ENCODE data around the gene PRDM2.
A peak's percentile ranks its signal among the peaks of the same experiment; 100 is the strongest.
"Not testable (repeated sequence)": the region's sequence is repeated elsewhere in the genome, so short reads cannot be mapped to it uniquely, and the experiment has no call there.

The PRDM2 gene

DNA sequence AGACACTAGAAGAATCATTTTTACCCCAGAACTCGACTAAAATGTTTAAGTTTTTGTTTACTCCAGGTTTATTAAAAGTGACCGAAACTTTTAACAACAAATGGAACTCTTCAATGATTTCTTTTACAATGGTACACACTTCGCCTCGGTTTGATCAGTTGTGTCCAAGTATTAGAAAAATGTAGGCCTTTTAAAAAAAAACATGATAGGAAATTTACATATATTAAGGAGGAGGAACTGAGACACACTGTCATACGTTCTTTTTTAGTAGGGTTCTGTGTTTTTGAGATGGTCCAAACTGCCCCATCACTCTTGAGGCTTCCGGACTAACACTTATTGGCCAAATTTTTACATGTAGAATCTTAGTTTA lies 1.3 kb downstream of the PRDM2 start:
- no peak for DNase-seq

DNA sequence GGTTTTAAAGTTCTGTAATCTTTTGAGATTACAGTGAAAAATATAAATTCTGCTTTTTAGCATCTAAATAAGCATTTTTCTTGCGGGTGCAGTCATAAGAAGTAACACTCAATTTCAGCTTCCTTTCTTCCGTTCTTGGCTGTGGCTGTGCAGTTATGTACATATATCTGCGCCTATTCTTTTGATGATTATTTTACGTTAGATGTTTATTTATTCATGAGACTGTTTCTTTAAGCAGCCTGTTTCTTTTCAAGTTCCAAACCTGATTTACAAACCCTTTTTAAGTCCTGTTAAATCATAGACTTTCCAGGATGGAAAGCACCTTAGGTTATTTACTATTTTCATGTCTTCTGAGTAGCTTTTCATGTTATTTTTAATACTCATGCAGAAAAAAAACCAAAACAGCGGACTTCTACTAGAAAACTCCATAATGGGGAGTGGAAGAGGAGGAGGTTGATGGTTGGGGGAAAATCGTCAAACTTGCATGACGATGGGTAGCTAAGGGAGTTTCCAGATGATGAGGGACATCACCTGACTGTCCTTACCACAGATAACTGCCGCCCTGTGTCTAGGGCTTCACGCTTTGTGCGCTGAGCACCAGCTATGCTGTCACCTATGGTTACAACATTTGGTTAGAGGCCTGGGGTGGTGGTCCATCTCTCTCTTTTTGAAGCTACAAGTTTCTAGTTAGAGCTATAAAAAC lies 2.6 kb downstream of the PRDM2 start:
- DNase-seq, result no peak

DNA sequence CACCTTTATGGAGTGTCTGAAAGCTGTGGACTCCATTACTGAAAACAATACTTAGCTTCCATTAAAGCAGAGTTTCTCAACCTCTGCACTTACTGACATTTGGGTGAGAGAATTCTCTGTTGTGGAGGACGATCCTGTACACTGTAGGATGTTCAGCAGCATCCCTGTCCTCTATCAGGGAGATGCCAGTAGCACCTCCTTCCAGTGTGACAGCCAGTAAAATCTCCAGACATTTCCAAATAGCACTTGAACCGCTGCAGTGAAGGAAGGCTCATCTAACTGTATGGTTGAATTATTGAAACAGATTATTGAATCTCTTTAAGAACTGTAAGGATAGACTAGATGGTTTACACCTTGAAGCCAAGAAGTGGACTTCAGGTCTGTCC lies 3.1 kb downstream of the PRDM2 start:
- no peak for DNase-seq

DNA sequence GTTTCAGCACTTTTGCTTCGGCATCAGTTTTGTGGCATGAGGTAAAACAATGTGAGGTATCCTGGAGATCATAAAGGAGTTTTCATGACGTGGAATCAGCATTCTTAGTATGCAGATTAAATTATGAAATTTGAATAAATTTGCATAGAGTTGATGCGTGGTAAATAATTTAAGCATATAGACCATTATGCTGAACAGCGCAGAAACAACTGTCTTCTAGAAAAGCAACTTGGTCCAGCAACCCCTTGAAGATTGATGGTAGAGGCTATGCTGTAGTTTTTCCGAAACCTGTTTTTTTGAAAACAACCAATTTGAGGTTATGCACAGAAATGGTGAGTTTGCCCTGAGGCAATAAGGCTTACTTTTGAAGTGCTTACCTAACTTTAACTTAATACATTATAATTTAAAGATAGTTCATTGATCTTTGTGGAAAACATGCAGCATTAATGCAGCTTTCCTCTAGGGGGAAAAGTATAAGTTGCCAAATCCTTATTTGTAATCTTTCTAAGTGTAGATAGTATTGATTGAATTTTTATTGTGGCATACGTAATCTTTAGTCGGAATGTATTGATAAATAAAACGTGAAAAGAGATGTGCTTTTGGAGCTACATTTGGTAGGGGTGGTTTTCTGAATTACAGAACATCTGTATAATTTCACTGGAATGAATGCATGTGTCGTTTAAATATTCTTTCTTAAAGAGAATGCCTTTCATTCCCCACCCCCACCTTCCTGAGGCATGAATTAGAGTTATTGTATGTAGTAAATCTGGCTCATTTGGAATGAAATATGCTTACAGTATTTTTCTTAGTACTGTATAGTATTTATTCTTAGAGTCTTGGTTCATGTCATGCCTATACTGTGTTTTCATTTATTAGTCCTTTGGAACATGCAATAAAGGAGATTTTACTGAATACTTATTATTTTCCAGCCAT lies 3.8 kb downstream of the PRDM2 start:
- DNase-seq, result no peak

DNA sequence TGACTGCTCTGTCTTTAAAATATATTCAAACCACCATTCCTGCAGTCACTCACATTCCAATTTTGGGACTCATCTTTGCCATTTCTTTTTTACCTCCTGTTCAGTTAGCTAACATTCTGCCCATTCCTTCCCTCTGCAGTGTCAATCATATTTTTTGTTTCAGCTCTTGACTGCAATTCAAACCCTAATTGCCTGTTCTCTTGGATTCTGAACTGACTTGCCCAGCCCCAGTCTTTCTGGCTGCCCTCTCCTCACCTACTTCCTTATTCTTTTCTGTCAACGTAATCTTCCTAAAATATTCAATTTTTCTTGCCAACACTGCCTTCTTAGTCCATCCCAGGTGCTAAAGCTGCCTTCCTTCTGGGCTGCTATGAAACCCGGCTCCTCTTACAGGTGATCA lies 6.1 kb downstream of the PRDM2 start:
- DNase-seq, result no peak

DNA sequence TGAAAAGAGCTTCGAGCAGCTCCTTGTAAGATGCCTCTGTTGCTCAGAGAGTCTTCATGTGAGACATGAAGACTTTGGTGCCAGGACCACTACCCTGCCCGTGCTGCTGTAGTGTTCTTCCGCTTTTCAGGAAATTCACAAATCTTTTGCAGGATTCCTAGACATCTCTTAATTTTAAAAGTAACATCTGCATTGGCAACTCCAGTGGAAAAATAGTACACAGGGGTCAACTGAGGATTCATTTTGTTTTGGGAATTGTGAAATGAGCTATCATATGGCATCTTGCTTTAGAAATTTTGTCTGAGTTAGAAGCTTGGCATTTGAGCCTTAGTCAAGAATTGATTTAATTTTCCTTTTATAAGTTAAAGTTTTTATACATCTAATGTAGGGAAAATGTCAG lies 7.2 kb downstream of the PRDM2 start:
- no peak for DNase-seq

GRCh38 chr1:13708380-13708982 lies 8.5 kb downstream of the PRDM2 start:
- DNase-seq, result no peak

- DNase-seq, result no peak
These were observed 10.1 kb downstream of the PRDM2 start for GRCh38 chr1:13710086-13710485.

DNA sequence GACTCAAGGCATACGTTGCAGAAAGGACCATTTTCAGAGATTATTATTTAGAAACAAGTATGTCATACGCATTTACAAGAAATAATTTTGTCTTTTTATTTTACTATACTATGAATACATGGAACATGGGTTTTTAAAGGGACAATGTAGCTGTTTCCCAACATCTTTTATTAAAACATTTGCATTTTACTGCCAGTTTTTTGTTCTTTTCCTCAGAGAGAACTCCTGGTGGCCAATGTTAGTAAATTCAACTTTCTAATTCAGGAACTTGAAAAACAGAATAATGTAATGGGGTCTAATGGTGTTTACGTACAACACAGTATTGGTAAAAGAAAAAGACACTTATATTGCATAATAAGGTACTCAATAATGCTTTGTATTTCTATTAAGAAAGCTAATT lies 14.9 kb downstream of the PRDM2 start:
- no peak for DNase-seq

DNA sequence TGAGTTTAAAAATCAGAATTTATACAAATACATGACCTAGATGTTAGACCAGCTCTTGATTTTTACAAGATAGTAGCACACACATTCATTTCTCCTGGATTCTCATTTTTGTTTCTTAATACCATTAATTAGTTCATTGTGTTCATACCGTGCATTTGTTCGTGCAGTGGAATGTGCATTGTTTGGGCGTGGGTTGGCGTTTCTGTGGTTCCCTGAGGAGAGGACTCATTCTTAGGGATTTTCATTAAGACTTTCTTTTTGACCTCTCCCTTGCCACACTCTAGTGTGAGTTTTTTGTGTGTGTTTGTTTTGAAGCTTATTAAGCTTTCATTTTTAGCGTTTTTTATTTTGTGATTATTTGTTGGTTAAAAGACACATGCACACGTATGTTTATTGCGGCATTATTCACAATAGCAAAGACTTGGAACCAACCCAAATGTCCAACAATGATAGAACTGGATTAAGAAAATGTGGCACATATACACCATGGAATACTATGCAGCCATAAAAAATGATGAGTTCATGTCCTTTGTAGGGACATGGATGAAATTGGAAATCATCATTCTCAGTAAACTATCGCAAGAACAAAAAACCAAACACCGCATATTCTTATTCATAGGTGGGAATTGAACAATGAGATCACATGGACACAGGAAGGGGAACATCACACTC lies 15.8 kb downstream of the PRDM2 start:
- not testable (repeated sequence) for DNase-seq

- DNase-seq, result no peak
These were observed 22.9 kb downstream of the PRDM2 start for GRCh38 chr1:13722808-13723360.

- DNase-seq, result no peak
These were observed 23.8 kb downstream of the PRDM2 start for GRCh38 chr1:13723810-13724209.

DNA sequence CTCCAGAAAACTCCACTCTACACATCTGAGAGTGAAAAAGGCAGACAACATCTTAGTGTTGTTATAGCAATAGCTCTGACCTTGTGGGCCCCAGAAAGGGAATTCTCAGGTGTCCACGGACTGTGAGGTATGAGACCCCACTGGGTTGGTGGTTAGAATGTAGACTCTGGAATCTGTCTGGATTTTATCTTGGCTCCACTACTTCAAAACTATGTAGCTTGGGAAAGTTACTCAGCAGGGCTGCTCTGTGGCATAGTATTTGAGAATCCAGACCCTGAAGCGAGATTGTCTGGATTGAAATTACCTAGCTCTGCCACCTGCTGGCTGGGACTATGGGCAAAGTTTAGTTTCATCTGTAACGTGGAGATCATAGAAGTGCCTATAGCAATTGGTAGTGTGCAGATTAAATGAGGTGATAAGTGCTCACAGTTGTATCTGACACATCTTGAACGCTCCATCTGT lies 25.8 kb downstream of the PRDM2 start:
- peak; percentile 1 for DNase-seq

- DNase-seq, result no peak
These were observed 28.2 kb downstream of the PRDM2 start for GRCh38 chr1:13728091-13728715.

DNA sequence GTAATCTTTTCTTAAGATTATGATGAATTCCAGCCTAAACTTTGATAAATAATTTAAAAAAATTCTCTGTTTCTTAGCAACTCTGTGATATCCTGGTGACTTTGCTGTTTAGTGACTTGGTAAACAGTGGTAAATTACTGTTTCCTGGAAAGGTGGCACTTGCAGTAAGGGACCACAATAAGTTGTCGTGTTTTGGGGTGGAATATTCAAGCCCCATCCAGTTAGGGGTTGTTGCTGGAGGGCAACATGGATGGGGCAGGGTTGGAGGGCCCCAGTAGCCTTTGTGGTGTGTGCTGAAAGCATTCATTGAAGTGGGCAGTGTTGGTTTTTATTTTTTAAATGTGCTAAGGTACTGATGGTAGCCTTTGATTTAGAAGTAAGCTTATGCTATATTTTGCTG lies 30.3 kb downstream of the PRDM2 start:
- no peak for DNase-seq

- DNase-seq, result no peak
These were observed 30.9 kb downstream of the PRDM2 start for GRCh38 chr1:13730751-13731482.

- DNase-seq, result no peak
These were observed 31.9 kb downstream of the PRDM2 start for GRCh38 chr1:13731897-13732296.

DNA sequence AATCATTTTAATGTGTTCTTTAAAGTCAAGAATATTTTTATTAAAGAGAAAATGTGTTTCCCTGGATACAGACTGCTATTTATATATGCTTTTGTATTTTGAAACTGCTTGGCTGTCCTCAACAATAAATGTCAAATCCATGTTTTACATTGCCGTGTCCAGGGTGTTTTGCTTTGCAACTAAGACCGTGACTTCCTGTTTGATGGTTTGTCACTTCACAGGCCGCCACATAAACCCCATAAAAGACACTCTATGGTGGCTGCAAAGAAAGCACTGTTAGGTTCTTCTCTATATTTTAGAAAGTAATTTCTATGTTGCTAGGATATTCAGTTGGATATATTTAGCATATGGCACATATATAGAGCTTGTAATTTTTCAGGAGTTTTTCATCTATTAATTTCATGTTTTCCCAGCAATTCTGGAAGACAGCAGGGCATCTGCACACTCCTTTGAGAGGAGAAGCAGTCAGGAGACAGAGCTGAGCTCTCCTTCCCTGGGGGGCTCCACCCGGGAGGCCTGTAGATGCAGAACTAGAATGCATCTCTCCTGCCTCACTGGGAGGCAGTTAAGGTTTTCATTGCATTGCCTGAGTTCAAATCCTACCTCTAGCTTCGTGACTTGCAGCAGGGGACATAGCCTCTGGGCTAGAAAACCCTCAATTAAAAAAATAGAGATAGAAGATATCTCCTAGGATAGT lies 33.1 kb downstream of the PRDM2 start:
- DNase-seq, result no peak

DNA sequence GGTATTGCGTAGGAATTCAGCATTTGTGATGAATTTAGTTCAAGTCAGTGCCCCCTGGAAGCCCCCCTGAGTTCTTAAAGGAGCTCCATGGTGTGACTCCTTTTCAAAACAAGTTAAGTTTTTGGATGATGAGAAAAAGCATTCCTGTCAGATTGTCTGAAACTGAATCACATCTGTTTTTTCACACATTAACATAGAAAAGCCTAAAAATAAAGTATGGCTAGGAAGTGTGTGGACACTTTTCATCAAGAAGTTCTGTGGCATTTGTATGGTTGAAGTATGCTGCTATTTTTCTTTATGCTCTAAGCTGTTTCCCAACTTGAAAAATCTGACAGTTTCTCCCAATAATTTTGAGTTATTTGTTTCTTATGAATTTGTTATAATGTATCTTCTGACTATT lies 33.7 kb downstream of the PRDM2 start:
- no peak for DNase-seq

DNA sequence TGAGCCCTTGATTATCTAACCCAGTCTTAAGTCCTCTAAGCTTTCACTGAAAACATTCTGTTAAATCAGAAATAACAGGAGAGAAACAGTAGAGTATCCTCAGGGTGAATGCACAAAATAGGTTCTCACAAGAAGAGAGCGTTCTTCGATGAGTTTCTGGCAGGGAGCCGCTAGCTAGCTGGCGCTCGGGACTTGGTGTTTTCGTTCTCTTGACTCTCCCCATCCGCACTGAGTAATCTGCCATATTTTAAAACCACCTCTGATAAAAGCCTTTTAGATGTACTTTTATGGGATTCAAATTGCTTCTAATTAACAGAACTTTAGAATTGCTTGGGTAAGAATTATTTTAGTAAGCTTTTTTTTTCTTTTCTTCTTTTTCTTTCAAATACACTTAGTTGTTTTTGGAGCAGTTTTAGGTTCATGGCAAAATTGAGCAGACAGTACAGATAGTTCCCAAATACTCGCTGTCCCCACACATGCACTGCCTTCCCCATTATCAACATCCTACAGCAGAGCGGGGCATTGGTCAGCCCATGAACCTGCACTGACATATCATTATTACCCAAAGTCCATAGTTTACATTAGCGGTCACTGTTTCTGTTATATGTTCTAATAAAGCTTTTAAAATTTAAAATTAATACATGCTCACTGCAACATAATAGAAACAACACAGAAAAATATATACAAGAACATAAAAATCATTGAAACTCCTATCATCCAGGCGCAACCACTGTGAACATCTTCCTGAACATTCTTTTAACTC lies 35.4 kb downstream of the PRDM2 start:
- DNase-seq, result no peak

All from NCI-H1105 treated with DMSO at 0.1 percent for 48 hours (cell line).